K562 (cell line): ENCODE measurements around the gene HNRNPLL. TPM values are rescaled to one million over a fixed set of nuclear protein-coding genes. Genes with fewer than 3 reads are reported as not detected.

ENCODE experiments used
- CLOCK ChIP-seq: fragments of 250-450 bp; sonication (Bioruptor Pico); IDR thresholded peaks from 2 replicates; pipeline ENCODE4 v1.4.0; 2020; ENCODE audit warnings: mild to moderate bottlenecking, moderate library complexity, borderline replicate concordance
- CXXC5 ChIP-seq: fragments of 250-450 bp; sonication (Bioruptor Pico); IDR thresholded peaks from 2 replicates; pipeline ENCODE4 v1.8.0; 2022; ENCODE audit warnings: inconsistent platforms, mild to moderate bottlenecking, moderate library complexity
- FIP1L1 ChIP-seq: fragments of 200-400 bp; formaldehyde crosslinking; IDR thresholded peaks from 2 replicates; pipeline ENCODE4 v1.6.1; 2018; ENCODE audit warnings: mild to moderate bottlenecking, low read depth, low read length; ENCODE audit not compliant: poor library complexity, severe bottlenecking
- GATAD2B ChIP-seq: fragments of 450-650 bp; IDR thresholded peaks from 2 replicates; pipeline ENCODE4 v1.6.1; 2017; ENCODE audit warnings: mild to moderate bottlenecking, borderline replicate concordance
- KAT8 ChIP-seq: fragments of 450-650 bp; IDR thresholded peaks from 2 replicates; pipeline ENCODE4 v1.6.1; 2016; ENCODE audit warnings: low read depth, mild to moderate bottlenecking
- NCOA2 ChIP-seq, 2 experiments: fragments of 450-650 bp; IDR thresholded peaks; 2 replicates each; pipeline ENCODE4 v1.6.1; 2018; ENCODE audit warnings: mild to moderate bottlenecking in 2 of 2, moderate library complexity in 1 of 2; ENCODE audit not compliant: partially characterized antibody in 2 of 2
- PTRF ChIP-seq: fragments of 450-650 bp; IDR thresholded peaks from 2 replicates; pipeline ENCODE4 v1.6.1; 2016; ENCODE audit warnings: mild to moderate bottlenecking, missing genetic modification characterization, missing compliant biosample characterization
- SMARCA4 ChIP-seq: fragments of 450-650 bp; IDR thresholded peaks from 2 replicates; pipeline ENCODE4 v1.6.1; 2016
- TFAP4 ChIP-seq: sonication (generic); formaldehyde crosslinking; IDR thresholded peaks from 2 replicates; pipeline ENCODE4 v1.8.0; 2022; ENCODE audit warnings: missing genetic modification reagents, mild to moderate bottlenecking, moderate library complexity, borderline replicate concordance
- ZNF175 ChIP-seq: fragments of 200-800 bp; sonication (Bioruptor generic); IDR thresholded peaks from 2 replicates; pipeline ENCODE4 v1.6.1; 2016; ENCODE audit warnings: low read depth, mild to moderate bottlenecking, missing genetic modification characterization, missing compliant biosample characterization
- polyA plus RNA-seq, 8 experiments: library from polyadenylated mRNA; depleted of rRNA in 4 of 8; stranded (reverse) in 5 of 8; unstranded in 3 of 8; fragments of >200 nt; fragmentation: Nextera tagmentation in 2 of 8; fragmentation: Illumina TruSeq in 1 of 8; extraction: Ambion mirVana in 2 of 8; extraction: Trizol in 1 of 8; gene quantifications; 2 replicates each; pipeline versions ENCODE4 v1.2.1 to v1.2.3, GENCODE V29; 2011 to 2014; ENCODE audit warnings: inconsistent platforms in 1 of 8, missing spikeins in 1 of 8
- total RNA-seq, 7 experiments: library from RNA; depleted of rRNA in 6 of 7; stranded (reverse); fragments of >200 nt in 6 of 7; fragmentation: Illumina TruSeq in 2 of 7; extraction: Trizol in 2 of 7; gene quantifications; 2 replicates each; pipeline versions ENCODE4 v1.2.1 to v1.2.3, GENCODE V29; 2011 to 2021; ENCODE audit warnings: low replicate concordance in 1 of 7
- TF ChIP-seq, protein P1 (sequence below): fragments of 450-650 bp; IDR thresholded peaks from 2 replicates; pipeline ENCODE4 v1.6.1; 2017; ENCODE audit warnings: antibody characterized with exemption, mild to moderate bottlenecking
- TF ChIP-seq, protein P2 (sequence below), 2 experiments: IDR thresholded peaks; 2 replicates each; pipeline ENCODE4 v1.6.1; 2012; ENCODE audit warnings: improper control_type of control experiment in 2 of 2, low read depth in 2 of 2, low read length in 2 of 2, borderline replicate concordance in 1 of 2
- TF ChIP-seq, protein P3 (sequence below): sonication (generic); formaldehyde crosslinking; IDR thresholded peaks from 2 replicates; pipeline ENCODE4 v1.8.1; 2023; ENCODE audit warnings: mild to moderate bottlenecking, missing genetic modification reagents

HNRNPLL gene
- total and polyA plus RNA-seq, 9 of the 15 experiments (the other 6 are each of a cell fraction or from before 2014, with no cell fraction given): 19.8 to 135 (median 57.8) TPM

GRCh38 chr2:38601463-38602135, 1.1 kb downstream of the HNRNPLL start (continued):
- TF ChIP-seq PTRF (tag): no peak
- no peak for TF ChIP-seq GATAD2B
- no peak for TF ChIP-seq CXXC5 (CRISPR knock-in tag)
- no peak for TF ChIP-seq ZNF175 (CRISPR knock-in tag)
- no peak for TF ChIP-seq NCOA2 (IDR thresholded peaks at IDR 0.05; ENCODE audit: partially characterized antibody in 2 of 2)
- TF ChIP-seq CLOCK: no peak
- no peak for TF ChIP-seq TFAP4 (CRISPR knock-in tag)
- no peak for TF ChIP-seq FIP1L1
- TF ChIP-seq KAT8: no peak
- TF ChIP-seq, protein P1, sequence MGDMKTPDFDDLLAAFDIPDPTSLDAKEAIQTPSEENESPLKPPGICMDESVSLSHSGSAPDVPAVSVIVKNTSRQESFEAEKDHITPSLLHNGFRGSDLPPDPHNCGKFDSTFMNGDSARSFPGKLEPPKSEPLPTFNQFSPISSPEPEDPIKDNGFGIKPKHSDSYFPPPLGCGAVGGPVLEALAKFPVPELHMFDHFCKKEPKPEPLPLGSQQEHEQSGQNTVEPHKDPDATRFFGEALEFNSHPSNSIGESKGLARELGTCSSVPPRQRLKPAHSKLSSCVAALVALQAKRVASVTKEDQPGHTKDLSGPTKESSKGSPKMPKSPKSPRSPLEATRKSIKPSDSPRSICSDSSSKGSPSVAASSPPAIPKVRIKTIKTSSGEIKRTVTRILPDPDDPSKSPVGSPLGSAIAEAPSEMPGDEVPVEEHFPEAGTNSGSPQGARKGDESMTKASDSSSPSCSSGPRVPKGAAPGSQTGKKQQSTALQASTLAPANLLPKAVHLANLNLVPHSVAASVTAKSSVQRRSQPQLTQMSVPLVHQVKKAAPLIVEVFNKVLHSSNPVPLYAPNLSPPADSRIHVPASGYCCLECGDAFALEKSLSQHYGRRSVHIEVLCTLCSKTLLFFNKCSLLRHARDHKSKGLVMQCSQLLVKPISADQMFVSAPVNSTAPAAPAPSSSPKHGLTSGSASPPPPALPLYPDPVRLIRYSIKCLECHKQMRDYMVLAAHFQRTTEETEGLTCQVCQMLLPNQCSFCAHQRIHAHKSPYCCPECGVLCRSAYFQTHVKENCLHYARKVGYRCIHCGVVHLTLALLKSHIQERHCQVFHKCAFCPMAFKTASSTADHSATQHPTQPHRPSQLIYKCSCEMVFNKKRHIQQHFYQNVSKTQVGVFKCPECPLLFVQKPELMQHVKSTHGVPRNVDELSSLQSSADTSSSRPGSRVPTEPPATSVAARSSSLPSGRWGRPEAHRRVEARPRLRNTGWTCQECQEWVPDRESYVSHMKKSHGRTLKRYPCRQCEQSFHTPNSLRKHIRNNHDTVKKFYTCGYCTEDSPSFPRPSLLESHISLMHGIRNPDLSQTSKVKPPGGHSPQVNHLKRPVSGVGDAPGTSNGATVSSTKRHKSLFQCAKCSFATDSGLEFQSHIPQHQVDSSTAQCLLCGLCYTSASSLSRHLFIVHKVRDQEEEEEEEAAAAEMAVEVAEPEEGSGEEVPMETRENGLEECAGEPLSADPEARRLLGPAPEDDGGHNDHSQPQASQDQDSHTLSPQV: no peak
- TF ChIP-seq SMARCA4: 0 out of 2 replicates have a peak, but pooled peaks have one; percentile 13
- TF ChIP-seq, protein P2, sequence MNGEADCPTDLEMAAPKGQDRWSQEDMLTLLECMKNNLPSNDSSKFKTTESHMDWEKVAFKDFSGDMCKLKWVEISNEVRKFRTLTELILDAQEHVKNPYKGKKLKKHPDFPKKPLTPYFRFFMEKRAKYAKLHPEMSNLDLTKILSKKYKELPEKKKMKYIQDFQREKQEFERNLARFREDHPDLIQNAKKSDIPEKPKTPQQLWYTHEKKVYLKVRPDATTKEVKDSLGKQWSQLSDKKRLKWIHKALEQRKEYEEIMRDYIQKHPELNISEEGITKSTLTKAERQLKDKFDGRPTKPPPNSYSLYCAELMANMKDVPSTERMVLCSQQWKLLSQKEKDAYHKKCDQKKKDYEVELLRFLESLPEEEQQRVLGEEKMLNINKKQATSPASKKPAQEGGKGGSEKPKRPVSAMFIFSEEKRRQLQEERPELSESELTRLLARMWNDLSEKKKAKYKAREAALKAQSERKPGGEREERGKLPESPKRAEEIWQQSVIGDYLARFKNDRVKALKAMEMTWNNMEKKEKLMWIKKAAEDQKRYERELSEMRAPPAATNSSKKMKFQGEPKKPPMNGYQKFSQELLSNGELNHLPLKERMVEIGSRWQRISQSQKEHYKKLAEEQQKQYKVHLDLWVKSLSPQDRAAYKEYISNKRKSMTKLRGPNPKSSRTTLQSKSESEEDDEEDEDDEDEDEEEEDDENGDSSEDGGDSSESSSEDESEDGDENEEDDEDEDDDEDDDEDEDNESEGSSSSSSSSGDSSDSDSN (IDR thresholded peaks at IDR 0.05; ENCODE audit: borderline replicate concordance in 1 of 2, low read depth in 2 of 2, low read length in 2 of 2): peak in 1 of 2 experiments; percentile 64; a peak in 1 of 4 replicates
- TF ChIP-seq, protein P3, sequence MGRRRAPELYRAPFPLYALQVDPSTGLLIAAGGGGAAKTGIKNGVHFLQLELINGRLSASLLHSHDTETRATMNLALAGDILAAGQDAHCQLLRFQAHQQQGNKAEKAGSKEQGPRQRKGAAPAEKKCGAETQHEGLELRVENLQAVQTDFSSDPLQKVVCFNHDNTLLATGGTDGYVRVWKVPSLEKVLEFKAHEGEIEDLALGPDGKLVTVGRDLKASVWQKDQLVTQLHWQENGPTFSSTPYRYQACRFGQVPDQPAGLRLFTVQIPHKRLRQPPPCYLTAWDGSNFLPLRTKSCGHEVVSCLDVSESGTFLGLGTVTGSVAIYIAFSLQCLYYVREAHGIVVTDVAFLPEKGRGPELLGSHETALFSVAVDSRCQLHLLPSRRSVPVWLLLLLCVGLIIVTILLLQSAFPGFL: no peak
